HepG2 (cell line): ENCODE data around the gene PLAA. TPM values are rescaled to one million over a fixed set of nuclear protein-coding genes. Genes with fewer than 3 reads are reported as not detected.
A peak's percentile ranks its signal among the peaks of the same experiment; 100 is the strongest.

Experiments
- FOXO1 ChIP-seq: sonication (generic); formaldehyde crosslinking; IDR thresholded peaks from 2 replicates; pipeline ENCODE4 v1.4.0; 2020; ENCODE audit warnings: missing genetic modification reagents
- HNF4G ChIP-seq, 2 experiments: sonication (generic) in 1 of 2; formaldehyde crosslinking in 1 of 2; IDR thresholded peaks; 2 replicates each; pipeline versions ENCODE4 v1.4.0 to v1.6.1; 2011 to 2020; ENCODE audit warnings: borderline replicate concordance in 2 of 2, low read depth in 2 of 2, mild to moderate bottlenecking in 2 of 2, low read length in 1 of 2, missing genetic modification reagents in 1 of 2, moderate library complexity in 1 of 2
- MAFK ChIP-seq, 2 experiments: IDR thresholded peaks in 1 of 2; conservative IDR thresholded peaks in 1 of 2; 2 replicates each; pipeline ENCODE4 v1.6.1; 2011; ENCODE audit warnings: improper control_type of control experiment in 2 of 2, low read length in 2 of 2
- MATR3 ChIP-seq: sonication (generic); formaldehyde crosslinking; IDR thresholded peaks from 2 replicates; pipeline ENCODE4 v1.4.0; 2020; ENCODE audit warnings: missing genetic modification reagents
- NR1H2 ChIP-seq: sonication (generic); formaldehyde crosslinking; IDR thresholded peaks from 2 replicates; pipeline ENCODE4 v1.8.1; 2022; ENCODE audit warnings: low read depth, missing genetic modification reagents, borderline replicate concordance
- SMAD3 ChIP-seq: sonication (generic); formaldehyde crosslinking; IDR thresholded peaks from 2 replicates; pipeline ENCODE4 v1.4.0; 2020; ENCODE audit warnings: missing genetic modification reagents
- ZNF607 ChIP-seq: sonication (generic); formaldehyde crosslinking; IDR thresholded peaks from 2 replicates; pipeline ENCODE4 v1.5.1; 2020; ENCODE audit warnings: missing genetic modification reagents, mild to moderate bottlenecking, borderline replicate concordance
- ZNF616 ChIP-seq: sonication (generic); formaldehyde crosslinking; IDR thresholded peaks from 2 replicates; pipeline ENCODE4 v1.5.0; 2020; ENCODE audit warnings: low read depth, mild to moderate bottlenecking, missing genetic modification reagents
- polyA plus RNA-seq, 8 experiments: library from polyadenylated mRNA; depleted of rRNA in 3 of 8; stranded (reverse) in 7 of 8; unstranded in 1 of 8; fragments of >200 nt; fragmentation: Illumina TruSeq in 4 of 8; extraction: Trizol in 4 of 8; gene quantifications; 2 replicates each; pipeline versions ENCODE4 v1.2.1 to v1.2.3, GENCODE V29; 2011 to 2016; ENCODE audit warnings: low read depth in 4 of 8, missing spikeins in 1 of 8, mixed read lengths in 1 of 8; ENCODE audit not compliant: insufficient read depth in 1 of 8
- total RNA-seq, 5 experiments: library from RNA; depleted of rRNA; stranded (reverse); fragments of >200 nt; fragmentation: Illumina TruSeq; extraction: Trizol; gene quantifications; 2 replicates each; pipeline ENCODE4 v1.2.3, GENCODE V29; 2016; ENCODE audit warnings: low read depth in 1 of 5
- TF ChIP-seq, protein P1 (sequence below), 2 experiments: sonication (generic) in 1 of 2; formaldehyde crosslinking in 1 of 2; IDR thresholded peaks; 2 replicates each; pipeline versions ENCODE4 v1.4.0 to v1.6.1; 2018 to 2020; ENCODE audit warnings: missing genetic modification reagents in 2 of 2, borderline replicate concordance in 1 of 2, low read depth in 1 of 2, mild to moderate bottlenecking in 1 of 2, missing biosample characterization in 1 of 2
- TF ChIP-seq, protein P2 (sequence below): sonication (generic); formaldehyde crosslinking; IDR thresholded peaks from 2 replicates; pipeline ENCODE4 v1.5.1; 2020; ENCODE audit warnings: mild to moderate bottlenecking, missing genetic modification reagents, borderline replicate concordance
- TF ChIP-seq, protein P3 (sequence below): sonication (generic); formaldehyde crosslinking; IDR thresholded peaks from 2 replicates; pipeline ENCODE4 v1.4.0; 2020; ENCODE audit warnings: missing genetic modification reagents
- TF ChIP-seq, protein P4 (sequence below): sonication (generic); formaldehyde crosslinking; IDR thresholded peaks from 2 replicates; pipeline ENCODE4 v1.8.1; 2022; ENCODE audit warnings: mild to moderate bottlenecking, missing genetic modification reagents

Gene PLAA
- total and polyA plus RNA-seq, 2 of the 13 experiments (the other 11 are each of a cell fraction or from before 2014, with no cell fraction given): 5.8 to 22.9 TPM

DNA sequence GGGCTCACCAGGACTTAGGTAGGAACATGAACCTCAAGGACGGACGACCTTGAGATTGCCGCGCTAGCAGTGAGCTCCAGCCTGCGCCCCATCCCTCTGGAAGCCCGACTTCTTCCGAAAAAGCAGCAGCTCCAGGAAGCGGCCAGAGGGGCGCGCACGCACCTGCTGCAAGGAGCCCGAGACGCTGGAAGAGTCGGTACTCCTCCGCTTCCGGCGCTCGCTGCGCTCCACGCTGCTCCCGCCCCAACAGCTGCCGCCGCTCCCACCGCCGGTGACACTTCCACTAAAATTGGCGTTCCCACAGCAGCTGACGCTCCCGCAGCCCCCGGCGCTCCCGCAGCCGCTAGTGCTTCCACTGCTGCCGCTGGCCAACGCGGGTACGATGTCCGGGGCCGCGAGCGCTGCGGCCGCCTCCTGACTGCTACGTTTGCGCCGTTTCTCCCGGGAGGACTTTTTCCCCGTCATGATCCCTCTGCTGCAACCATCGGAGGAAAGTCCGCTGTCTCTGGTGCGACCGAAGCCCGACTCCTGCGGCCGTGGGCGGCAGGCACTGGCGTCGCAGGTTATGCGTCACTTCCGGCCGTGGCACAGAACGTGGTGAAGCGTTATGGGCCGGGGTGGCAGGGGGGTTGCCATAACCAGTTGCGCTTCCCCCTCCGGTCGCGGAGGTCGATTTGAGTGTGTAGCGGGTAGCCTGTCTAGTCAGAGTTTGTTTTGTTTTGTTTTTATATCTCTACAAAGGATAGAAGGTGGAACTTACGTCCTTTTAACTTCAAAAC lies 54.6 kb downstream of the PLAA start, which contains the start of gene CAAP1 (continued):
- TF ChIP-seq, protein P1, sequence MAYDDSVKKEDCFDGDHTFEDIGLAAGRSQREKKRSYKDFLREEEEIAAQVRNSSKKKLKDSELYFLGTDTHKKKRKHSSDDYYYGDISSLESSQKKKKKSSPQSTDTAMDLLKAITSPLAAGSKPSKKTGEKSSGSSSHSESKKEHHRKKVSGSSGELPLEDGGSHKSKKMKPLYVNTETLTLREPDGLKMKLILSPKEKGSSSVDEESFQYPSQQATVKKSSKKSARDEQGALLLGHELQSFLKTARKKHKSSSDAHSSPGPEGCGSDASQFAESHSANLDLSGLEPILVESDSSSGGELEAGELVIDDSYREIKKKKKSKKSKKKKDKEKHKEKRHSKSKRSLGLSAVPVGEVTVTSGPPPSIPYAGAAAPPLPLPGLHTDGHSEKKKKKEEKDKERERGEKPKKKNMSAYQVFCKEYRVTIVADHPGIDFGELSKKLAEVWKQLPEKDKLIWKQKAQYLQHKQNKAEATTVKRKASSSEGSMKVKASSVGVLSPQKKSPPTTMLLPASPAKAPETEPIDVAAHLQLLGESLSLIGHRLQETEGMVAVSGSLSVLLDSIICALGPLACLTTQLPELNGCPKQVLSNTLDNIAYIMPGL (CRISPR knock-in tag; IDR thresholded peaks at IDR 0.05; ENCODE audit: borderline replicate concordance in 1 of 2, low read depth in 1 of 2): peak in 1 of 2 experiments; percentile 98
- TF ChIP-seq, protein P2, sequence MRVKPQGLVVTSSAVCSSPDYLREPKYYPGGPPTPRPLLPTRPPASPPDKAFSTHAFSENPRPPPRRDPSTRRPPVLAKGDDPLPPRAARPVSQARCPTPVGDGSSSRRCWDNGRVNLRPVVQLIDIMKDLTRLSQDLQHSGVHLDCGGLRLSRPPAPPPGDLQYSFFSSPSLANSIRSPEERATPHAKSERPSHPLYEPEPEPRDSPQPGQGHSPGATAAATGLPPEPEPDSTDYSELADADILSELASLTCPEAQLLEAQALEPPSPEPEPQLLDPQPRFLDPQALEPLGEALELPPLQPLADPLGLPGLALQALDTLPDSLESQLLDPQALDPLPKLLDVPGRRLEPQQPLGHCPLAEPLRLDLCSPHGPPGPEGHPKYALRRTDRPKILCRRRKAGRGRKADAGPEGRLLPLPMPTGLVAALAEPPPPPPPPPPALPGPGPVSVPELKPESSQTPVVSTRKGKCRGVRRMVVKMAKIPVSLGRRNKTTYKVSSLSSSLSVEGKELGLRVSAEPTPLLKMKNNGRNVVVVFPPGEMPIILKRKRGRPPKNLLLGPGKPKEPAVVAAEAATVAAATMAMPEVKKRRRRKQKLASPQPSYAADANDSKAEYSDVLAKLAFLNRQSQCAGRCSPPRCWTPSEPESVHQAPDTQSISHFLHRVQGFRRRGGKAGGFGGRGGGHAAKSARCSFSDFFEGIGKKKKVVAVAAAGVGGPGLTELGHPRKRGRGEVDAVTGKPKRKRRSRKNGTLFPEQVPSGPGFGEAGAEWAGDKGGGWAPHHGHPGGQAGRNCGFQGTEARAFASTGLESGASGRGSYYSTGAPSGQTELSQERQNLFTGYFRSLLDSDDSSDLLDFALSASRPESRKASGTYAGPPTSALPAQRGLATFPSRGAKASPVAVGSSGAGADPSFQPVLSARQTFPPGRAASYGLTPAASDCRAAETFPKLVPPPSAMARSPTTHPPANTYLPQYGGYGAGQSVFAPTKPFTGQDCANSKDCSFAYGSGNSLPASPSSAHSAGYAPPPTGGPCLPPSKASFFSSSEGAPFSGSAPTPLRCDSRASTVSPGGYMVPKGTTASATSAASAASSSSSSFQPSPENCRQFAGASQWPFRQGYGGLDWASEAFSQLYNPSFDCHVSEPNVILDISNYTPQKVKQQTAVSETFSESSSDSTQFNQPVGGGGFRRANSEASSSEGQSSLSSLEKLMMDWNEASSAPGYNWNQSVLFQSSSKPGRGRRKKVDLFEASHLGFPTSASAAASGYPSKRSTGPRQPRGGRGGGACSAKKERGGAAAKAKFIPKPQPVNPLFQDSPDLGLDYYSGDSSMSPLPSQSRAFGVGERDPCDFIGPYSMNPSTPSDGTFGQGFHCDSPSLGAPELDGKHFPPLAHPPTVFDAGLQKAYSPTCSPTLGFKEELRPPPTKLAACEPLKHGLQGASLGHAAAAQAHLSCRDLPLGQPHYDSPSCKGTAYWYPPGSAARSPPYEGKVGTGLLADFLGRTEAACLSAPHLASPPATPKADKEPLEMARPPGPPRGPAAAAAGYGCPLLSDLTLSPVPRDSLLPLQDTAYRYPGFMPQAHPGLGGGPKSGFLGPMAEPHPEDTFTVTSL: peak; percentile 73; the same call in 1 of the 2 replicates
- no peak for TF ChIP-seq MATR3
- TF ChIP-seq ZNF607: peak; percentile 64; the same call in 1 of the 2 replicates
- TF ChIP-seq FOXO1 (CRISPR knock-in tag): peak; percentile 33; the same call in 1 of the 2 replicates
- TF ChIP-seq HNF4G (IDR thresholded peaks at IDR 0.05; ENCODE audit: borderline replicate concordance, low read depth, low read length): no peak; the same call in 1 of the 2 replicates
- TF ChIP-seq HNF4G (CRISPR knock-in tag; IDR thresholded peaks at IDR 0.05; ENCODE audit: borderline replicate concordance, low read depth): no peak
- 0 out of 2 replicates have a peak, but pooled peaks have one; percentile 73 for TF ChIP-seq NR1H2 (CRISPR knock-in tag)
- TF ChIP-seq, protein P3, sequence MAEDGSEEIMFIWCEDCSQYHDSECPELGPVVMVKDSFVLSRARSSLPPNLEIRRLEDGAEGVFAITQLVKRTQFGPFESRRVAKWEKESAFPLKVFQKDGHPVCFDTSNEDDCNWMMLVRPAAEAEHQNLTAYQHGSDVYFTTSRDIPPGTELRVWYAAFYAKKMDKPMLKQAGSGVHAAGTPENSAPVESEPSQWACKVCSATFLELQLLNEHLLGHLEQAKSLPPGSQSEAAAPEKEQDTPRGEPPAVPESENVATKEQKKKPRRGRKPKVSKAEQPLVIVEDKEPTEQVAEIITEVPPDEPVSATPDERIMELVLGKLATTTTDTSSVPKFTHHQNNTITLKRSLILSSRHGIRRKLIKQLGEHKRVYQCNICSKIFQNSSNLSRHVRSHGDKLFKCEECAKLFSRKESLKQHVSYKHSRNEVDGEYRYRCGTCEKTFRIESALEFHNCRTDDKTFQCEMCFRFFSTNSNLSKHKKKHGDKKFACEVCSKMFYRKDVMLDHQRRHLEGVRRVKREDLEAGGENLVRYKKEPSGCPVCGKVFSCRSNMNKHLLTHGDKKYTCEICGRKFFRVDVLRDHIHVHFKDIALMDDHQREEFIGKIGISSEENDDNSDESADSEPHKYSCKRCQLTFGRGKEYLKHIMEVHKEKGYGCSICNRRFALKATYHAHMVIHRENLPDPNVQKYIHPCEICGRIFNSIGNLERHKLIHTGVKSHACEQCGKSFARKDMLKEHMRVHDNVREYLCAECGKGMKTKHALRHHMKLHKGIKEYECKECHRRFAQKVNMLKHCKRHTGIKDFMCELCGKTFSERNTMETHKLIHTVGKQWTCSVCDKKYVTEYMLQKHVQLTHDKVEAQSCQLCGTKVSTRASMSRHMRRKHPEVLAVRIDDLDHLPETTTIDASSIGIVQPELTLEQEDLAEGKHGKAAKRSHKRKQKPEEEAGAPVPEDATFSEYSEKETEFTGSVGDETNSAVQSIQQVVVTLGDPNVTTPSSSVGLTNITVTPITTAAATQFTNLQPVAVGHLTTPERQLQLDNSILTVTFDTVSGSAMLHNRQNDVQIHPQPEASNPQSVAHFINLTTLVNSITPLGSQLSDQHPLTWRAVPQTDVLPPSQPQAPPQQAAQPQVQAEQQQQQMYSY (CRISPR knock-in tag): 0 out of 2 replicates have a peak, but pooled peaks have one; percentile 32
- TF ChIP-seq MAFK (conservative IDR thresholded peaks at IDR 0.05 in 1 of 2, IDR thresholded peaks at IDR 0.05 in 1 of 2; ENCODE audit: low read length in 2 of 2): no peak
- TF ChIP-seq SMAD3: peak; percentile 65; the same call in 1 of the 2 replicates
- TF ChIP-seq, protein P4, sequence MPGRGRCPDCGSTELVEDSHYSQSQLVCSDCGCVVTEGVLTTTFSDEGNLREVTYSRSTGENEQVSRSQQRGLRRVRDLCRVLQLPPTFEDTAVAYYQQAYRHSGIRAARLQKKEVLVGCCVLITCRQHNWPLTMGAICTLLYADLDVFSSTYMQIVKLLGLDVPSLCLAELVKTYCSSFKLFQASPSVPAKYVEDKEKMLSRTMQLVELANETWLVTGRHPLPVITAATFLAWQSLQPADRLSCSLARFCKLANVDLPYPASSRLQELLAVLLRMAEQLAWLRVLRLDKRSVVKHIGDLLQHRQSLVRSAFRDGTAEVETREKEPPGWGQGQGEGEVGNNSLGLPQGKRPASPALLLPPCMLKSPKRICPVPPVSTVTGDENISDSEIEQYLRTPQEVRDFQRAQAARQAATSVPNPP: peak; percentile 78; the same call in 1 of the 2 replicates
- TF ChIP-seq ZNF616: 0 out of 2 replicates have a peak, but pooled peaks have one; percentile 55
